Measurements from ENCODE around the gene POU6F1. TPM values are rescaled to one million over a fixed set of nuclear protein-coding genes. Genes with fewer than 3 reads are reported as not detected.

The POU6F1 gene
- total and polyA plus RNA-seq, 2 donors (not counting 1 experiment from before 2014, with no cell fraction given), result 3.3 to 4.8 TPM

DNA sequence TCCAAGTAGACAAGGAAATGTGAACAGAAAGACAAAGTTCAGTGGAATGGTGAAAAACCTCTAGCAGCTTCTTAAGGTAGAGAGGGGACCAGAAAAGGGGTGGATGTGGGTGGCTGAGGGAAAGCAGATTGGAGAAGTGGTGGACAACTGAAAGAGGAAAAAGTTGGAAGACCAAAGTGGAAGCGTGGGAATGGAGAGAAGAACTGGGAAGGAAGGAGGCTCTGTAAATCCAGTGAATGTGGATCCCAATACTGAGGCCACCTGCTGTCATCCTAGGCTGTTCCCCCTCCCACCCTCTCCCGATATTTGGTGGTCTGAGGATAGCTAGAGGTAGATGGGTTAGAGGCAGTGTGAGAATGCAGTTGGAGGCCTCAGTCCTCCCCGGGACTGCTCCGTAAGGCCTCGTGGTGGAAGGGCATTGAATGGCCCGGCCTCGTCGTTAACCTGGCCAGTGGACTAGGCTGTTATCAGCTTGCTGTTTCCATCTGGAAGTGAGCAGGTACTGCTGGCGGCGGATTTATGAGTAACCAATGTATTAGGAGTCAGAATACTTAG, 822 bp upstream of the POU6F1 start:
- H3K27ac ChIP-seq (ENCODE audit: insufficient read depth, low read length), result peak overlapping the region; percentile 81
- no peak for DNase-seq (ENCODE audit: low read depth in 2 of 2)
- no peak for TF ChIP-seq EZH2 (IDR thresholded peaks at IDR 0.05; ENCODE audit: low read length, missing control alignments)
- TF ChIP-seq, protein P1, sequence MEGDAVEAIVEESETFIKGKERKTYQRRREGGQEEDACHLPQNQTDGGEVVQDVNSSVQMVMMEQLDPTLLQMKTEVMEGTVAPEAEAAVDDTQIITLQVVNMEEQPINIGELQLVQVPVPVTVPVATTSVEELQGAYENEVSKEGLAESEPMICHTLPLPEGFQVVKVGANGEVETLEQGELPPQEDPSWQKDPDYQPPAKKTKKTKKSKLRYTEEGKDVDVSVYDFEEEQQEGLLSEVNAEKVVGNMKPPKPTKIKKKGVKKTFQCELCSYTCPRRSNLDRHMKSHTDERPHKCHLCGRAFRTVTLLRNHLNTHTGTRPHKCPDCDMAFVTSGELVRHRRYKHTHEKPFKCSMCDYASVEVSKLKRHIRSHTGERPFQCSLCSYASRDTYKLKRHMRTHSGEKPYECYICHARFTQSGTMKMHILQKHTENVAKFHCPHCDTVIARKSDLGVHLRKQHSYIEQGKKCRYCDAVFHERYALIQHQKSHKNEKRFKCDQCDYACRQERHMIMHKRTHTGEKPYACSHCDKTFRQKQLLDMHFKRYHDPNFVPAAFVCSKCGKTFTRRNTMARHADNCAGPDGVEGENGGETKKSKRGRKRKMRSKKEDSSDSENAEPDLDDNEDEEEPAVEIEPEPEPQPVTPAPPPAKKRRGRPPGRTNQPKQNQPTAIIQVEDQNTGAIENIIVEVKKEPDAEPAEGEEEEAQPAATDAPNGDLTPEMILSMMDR (conservative IDR thresholded peaks at IDR 0.05 in 1 of 2, IDR thresholded peaks at IDR 0.05 in 1 of 2; ENCODE audit: low read depth in 1 of 2, low read length in 2 of 2), result no peak
- peak overlapping the region; percentile 92 for H3K4me2 ChIP-seq (ENCODE audit: extremely low read depth, insufficient read depth, low read length)
- H3K4me3 ChIP-seq (replicated peaks in 1 of 4; ENCODE audit: control extremely low read depth in 1 of 4, insufficient read depth in 1 of 4, low read depth in 3 of 4, low read length in 4 of 4), result peak overlapping the region; percentile 60 to 82 (median 74)
- peak overlapping the region; percentile 88 for H3K9ac ChIP-seq (ENCODE audit: insufficient read depth, low read length)
- H3K9me3 ChIP-seq (ENCODE audit: control insufficient read depth, insufficient read depth, low read depth, low read length), result no peaks in the 10 kb centered on the region
- no peaks in the 10 kb centered on the region for H3K36me3 ChIP-seq (ENCODE audit: control insufficient read depth, insufficient read depth, low read length)
- H3K79me2 ChIP-seq (ENCODE audit: control insufficient read depth, insufficient read depth, low read length), result no peaks in the 10 kb centered on the region
- H2AFZ ChIP-seq (ENCODE audit: low read length), result peak overlapping the region; percentile 69
- H3K4me1 ChIP-seq (ENCODE audit: control insufficient read depth, extremely low read depth, insufficient read depth, low read length), result peaks cover 4% of the 10 kb centered on the region
- no peaks in the 10 kb centered on the region for H4K20me1 ChIP-seq (ENCODE audit: control insufficient read depth, extremely low read depth, insufficient read depth, low read length)
- no peaks in the 10 kb centered on the region for H3K27me3 ChIP-seq (ENCODE audit: control insufficient read depth, insufficient read depth, low read length)

DNA sequence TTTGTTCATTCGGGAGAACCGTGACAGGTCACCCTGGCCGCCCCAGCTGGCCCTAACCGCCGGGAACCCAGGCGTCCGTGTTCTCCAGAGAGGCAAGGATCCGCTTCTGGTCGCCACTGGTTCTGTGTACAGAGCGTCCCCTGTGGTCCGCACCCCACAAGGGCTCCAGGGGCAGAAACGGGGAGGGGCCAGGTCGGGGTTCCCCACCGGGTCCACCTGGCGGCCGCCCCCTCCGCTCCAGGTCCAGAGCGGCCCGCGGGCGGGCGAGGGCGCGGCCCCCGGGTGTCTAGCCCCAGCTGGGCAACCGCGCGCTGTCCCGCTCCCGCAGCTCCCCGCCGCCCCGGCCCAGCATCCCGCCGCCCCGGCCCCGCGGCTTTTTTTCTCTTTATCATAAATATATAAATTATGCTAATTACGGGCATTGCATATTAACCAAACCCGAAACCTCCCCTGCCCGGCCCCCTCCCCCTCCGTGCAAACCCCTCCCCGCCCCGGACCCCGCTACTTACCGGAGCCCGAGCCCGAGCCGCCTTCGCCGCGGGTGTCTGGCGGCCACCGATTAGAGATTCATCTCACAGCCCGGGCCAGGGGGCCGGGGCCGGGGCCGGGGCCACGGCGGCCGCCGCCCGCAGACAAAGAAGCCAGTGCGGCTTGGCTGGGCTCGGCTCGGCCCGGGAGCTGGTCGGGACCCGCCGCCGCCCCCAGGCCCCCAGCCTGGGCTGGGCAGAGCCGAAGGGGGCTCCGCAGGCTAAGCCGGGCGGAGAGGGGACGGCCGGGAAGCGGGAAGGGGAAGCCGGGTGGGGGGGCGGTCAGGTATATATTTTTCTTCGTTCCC, 512 bp downstream of the POU6F1 start:
- Histone ChIP-seq H2AFZ (ENCODE audit: low read length) (peak overlapping the region; percentile 6), H3K36me3 (ENCODE audit: control insufficient read depth, insufficient read depth, low read length) (no peaks in the 10 kb centered on the region), H3K27me3 (ENCODE audit: control insufficient read depth, insufficient read depth, low read length) (no peaks in the 10 kb centered on the region), H3K27ac (ENCODE audit: insufficient read depth, low read length) (peak overlapping the region; percentile 78), H4K20me1 (ENCODE audit: control insufficient read depth, extremely low read depth, insufficient read depth, low read length) (no peaks in the 10 kb centered on the region), H3K4me1 (ENCODE audit: control insufficient read depth, extremely low read depth, insufficient read depth, low read length) (peaks cover 4% of the 10 kb centered on the region), H3K79me2 (ENCODE audit: control insufficient read depth, insufficient read depth, low read length) (no peaks in the 10 kb centered on the region), H3K9me3 (ENCODE audit: control insufficient read depth, insufficient read depth, low read depth, low read length) (no peaks in the 10 kb centered on the region), H3K9ac (ENCODE audit: insufficient read depth, low read length) (peak overlapping the region; percentile 88), H3K4me2 (ENCODE audit: extremely low read depth, insufficient read depth, low read length) (peak overlapping the region; percentile 90), H3K4me3 (replicated peaks in 1 of 4; ENCODE audit: control extremely low read depth in 1 of 4, insufficient read depth in 1 of 4, low read depth in 3 of 4, low read length in 4 of 4) (peak overlapping the region; percentile 60 to 80 (median 68))
- TF ChIP-seq, protein P1 (conservative IDR thresholded peaks at IDR 0.05 in 1 of 2, IDR thresholded peaks at IDR 0.05 in 1 of 2; ENCODE audit: low read depth in 1 of 2, low read length in 2 of 2), result peak in 1 of 2 donors; percentile 15
- TF ChIP-seq EZH2 (IDR thresholded peaks at IDR 0.05; ENCODE audit: low read length, missing control alignments), result no peak
- peak in 1 of 2 donors; percentile 15 for DNase-seq (ENCODE audit: low read depth in 2 of 2)

GRCh38 chr12:51216642-51217041, 1.2 kb downstream of the POU6F1 start:
- no peak overlapping the region for H3K27ac ChIP-seq (ENCODE audit: insufficient read depth, low read length)

More at GRCh38 chr12:51216642-51217041, 1.2 kb downstream of the POU6F1 start:
- DNase-seq (ENCODE audit: low read depth in 2 of 2), result no peak
- Histone ChIP-seq H3K4me2 (ENCODE audit: extremely low read depth, insufficient read depth, low read length) (peak overlapping the region; percentile 90), H3K4me3 (replicated peaks in 1 of 4; ENCODE audit: control extremely low read depth in 1 of 4, insufficient read depth in 1 of 4, low read depth in 3 of 4, low read length in 4 of 4) (peak overlapping the region; percentile 52 to 69 (median 64)), H3K9ac (ENCODE audit: insufficient read depth, low read length) (peak overlapping the region; percentile 62), H3K4me1 (ENCODE audit: control insufficient read depth, extremely low read depth, insufficient read depth, low read length) (peaks cover 4% of the 10 kb centered on the region), H4K20me1 (ENCODE audit: control insufficient read depth, extremely low read depth, insufficient read depth, low read length) (no peaks in the 10 kb centered on the region), H3K9me3 (ENCODE audit: control insufficient read depth, insufficient read depth, low read depth, low read length) (no peaks in the 10 kb centered on the region), H2AFZ (ENCODE audit: low read length) (peak overlapping the region; percentile 23), H3K27me3 (ENCODE audit: control insufficient read depth, insufficient read depth, low read length) (no peaks in the 10 kb centered on the region), H3K36me3 (ENCODE audit: control insufficient read depth, insufficient read depth, low read length) (no peaks in the 10 kb centered on the region), H3K79me2 (ENCODE audit: control insufficient read depth, insufficient read depth, low read length) (no peaks in the 10 kb centered on the region)
- no peak for TF ChIP-seq EZH2 (IDR thresholded peaks at IDR 0.05; ENCODE audit: low read length, missing control alignments)
- TF ChIP-seq, protein P1 (conservative IDR thresholded peaks at IDR 0.05 in 1 of 2, IDR thresholded peaks at IDR 0.05 in 1 of 2; ENCODE audit: low read depth in 1 of 2, low read length in 2 of 2), result no peak
